SK-N-SH (cell line): Measurements from ENCODE around the gene CFAP68. TPM values are rescaled to one million over a fixed set of nuclear protein-coding genes. Genes with fewer than 3 reads are reported as not detected.

ENCODE experiments used
- CTCF ChIA-PET: fragments of 300-600, 350-600 bp; formaldehyde crosslinking; extraction: SDS; loops from one replicate; lab custom pipeline; 2021; lab: Yijun Ruan, JAX
- POLR2A ChIA-PET: fragments of 350-600 bp; sonication (Branson Sonifier 250); formaldehyde crosslinking; extraction: SDS; loops from one replicate; lab custom pipeline; 2020; ENCODE audit warnings: antibody characterized with exemption, inconsistent platforms; lab: Yijun Ruan, JAX
- DNase-seq: peaks from one replicate; pipeline ENCODE4 v3.0.0; 2012
- H2AFZ ChIP-seq: fragments of 200-600 bp; sonication (generic); 2 replicates; pipeline ENCODE4 v1.8.1; 2016; ENCODE audit warnings: antibody characterized with exemption, mild to moderate bottlenecking, low read depth
- H3F3A ChIP-seq: fragments of 200-600 bp; sonication (generic); replicated peaks from 2 replicates; pipeline ENCODE3; 2016; ENCODE audit warnings: antibody characterized with exemption, mild to moderate bottlenecking; ENCODE audit not compliant: insufficient read depth
- H3K27ac ChIP-seq, 2 experiments: fragments of 200-500 bp in 1 of 2; fragments of 200-600 bp in 1 of 2; sonication (Bioruptor generic) in 1 of 2; sonication (generic), shearing (Covaris generic) in 1 of 2; 2 replicates each; pipeline versions ENCODE4 v1.5.1 to v1.6.1; 2014 to 2016; ENCODE audit warnings: low read depth in 2 of 2, inconsistent platforms in 1 of 2, low read length in 1 of 2, mild to moderate bottlenecking in 1 of 2, mixed read lengths in 1 of 2
- H3K27me3 ChIP-seq: fragments of 200-600 bp; sonication (generic), shearing (Covaris generic); 2 replicates; pipeline ENCODE4 v1.6.1; 2016; ENCODE audit warnings: mixed run types; ENCODE audit not compliant: insufficient read depth
- H3K36me3 ChIP-seq, 2 experiments: fragments of 200-500 bp in 1 of 2; fragments of 200-600 bp in 1 of 2; sonication (Bioruptor generic) in 1 of 2; sonication (generic) in 1 of 2; replicated peaks in 1 of 2; 2 replicates each; pipeline versions ENCODE3 to v1.5.1; 2014 to 2016; ENCODE audit warnings: low read length in 1 of 2, mild to moderate bottlenecking in 1 of 2; ENCODE audit not compliant: insufficient read depth in 2 of 2, control insufficient read depth in 1 of 2
- H3K4me1 ChIP-seq, 2 experiments: fragments of 200-500 bp in 1 of 2; fragments of 200-600 bp in 1 of 2; sonication (Bioruptor generic) in 1 of 2; sonication (generic), shearing (Covaris generic) in 1 of 2; 2 replicates each; pipeline versions ENCODE4 v1.5.1 to v1.6.1; 2014 to 2016; ENCODE audit warnings: low read depth in 1 of 2, low read length in 1 of 2, mixed run types in 1 of 2; ENCODE audit not compliant: insufficient read depth in 2 of 2, control insufficient read depth in 1 of 2
- H3K4me2 ChIP-seq: fragments of 200-600 bp; sonication (generic), shearing (Covaris generic); 2 replicates; pipeline ENCODE4 v1.6.1; 2017; ENCODE audit warnings: mixed run types
- H3K4me3 ChIP-seq, 2 experiments: fragments of 200-500 bp in 1 of 2; fragments of 200-600 bp in 1 of 2; sonication (Bioruptor generic) in 1 of 2; sonication (generic), shearing (Covaris generic) in 1 of 2; 2 replicates each; pipeline versions ENCODE4 v1.5.1 to v1.8.1; 2014 to 2016; ENCODE audit warnings: low read depth in 2 of 2, inconsistent platforms in 1 of 2, low read length in 1 of 2, mild to moderate bottlenecking in 1 of 2, mixed read lengths in 1 of 2, moderate library complexity in 1 of 2
- H3K79me2 ChIP-seq: fragments of 200-600 bp; sonication (generic); 2 replicates; pipeline ENCODE4 v1.8.1; 2017; ENCODE audit warnings: mild to moderate bottlenecking; ENCODE audit not compliant: insufficient read depth
- H3K9ac ChIP-seq: fragments of 200-600 bp; sonication (generic); 2 replicates; pipeline ENCODE4 v1.6.1; 2017; ENCODE audit warnings: mixed run types
- H3K9me2 ChIP-seq: fragments of 200-600 bp; sonication (generic); 2 replicates; pipeline ENCODE4 v1.6.1; 2017; ENCODE audit warnings: mixed run types
- H3K9me3 ChIP-seq: fragments of 200-600 bp; sonication (generic); 2 replicates; pipeline ENCODE4 v1.6.1; 2017; ENCODE audit warnings: mixed run types, mild to moderate bottlenecking, moderate library complexity
- H4K20me1 ChIP-seq: fragments of 200-600 bp; sonication (generic); 2 replicates; pipeline ENCODE4 v1.6.1; 2017; ENCODE audit warnings: mild to moderate bottlenecking, mixed run types; ENCODE audit not compliant: insufficient read depth
- CHD2 ChIP-seq: fragments of 150-350 bp; IDR thresholded peaks from 2 replicates; pipeline ENCODE4 v1.6.1; 2018; ENCODE audit warnings: low read length; ENCODE audit not compliant: partially characterized antibody
- EP300 ChIP-seq, 2 experiments: IDR thresholded peaks; 2 replicates each; pipeline versions ENCODE4 v1.4.0 to v1.6.1; 2012; ENCODE audit warnings: borderline replicate concordance in 1 of 2, low read depth in 1 of 2, low read length in 1 of 2
- EZH2phosphoT487 ChIP-seq: fragments of 200-600 bp; sonication (generic); IDR thresholded peaks from 2 replicates; pipeline ENCODE4 v1.6.1; 2017; ENCODE audit warnings: low read depth, mixed run types, mild to moderate bottlenecking, antibody characterized with exemption, moderate library complexity, borderline replicate concordance
- FOSL2 ChIP-seq: IDR thresholded peaks from 2 replicates; pipeline ENCODE4 v1.4.0; 2012; ENCODE audit warnings: low read depth, mild to moderate bottlenecking, moderate library complexity, borderline replicate concordance
- FOXM1 ChIP-seq: IDR thresholded peaks from 2 replicates; pipeline ENCODE4 v1.4.0; 2012; ENCODE audit warnings: low read depth, mild to moderate bottlenecking
- IRF3 ChIP-seq: fragments of 150-350 bp; IDR thresholded peaks from 2 replicates; pipeline ENCODE4 v1.6.1; 2016; ENCODE audit warnings: mild to moderate bottlenecking, low read depth, low read length
- JUND ChIP-seq: IDR thresholded peaks from 2 replicates; pipeline ENCODE4 v1.4.0; 2012
- MEF2A ChIP-seq: IDR thresholded peaks from 2 replicates; pipeline ENCODE4 v1.4.0; 2012; ENCODE audit warnings: low read depth, borderline replicate concordance
- NFIC ChIP-seq: IDR thresholded peaks from 2 replicates; pipeline ENCODE4 v1.4.0; 2012; ENCODE audit warnings: borderline replicate concordance
- NRF1 ChIP-seq: IDR thresholded peaks from 2 replicates; pipeline ENCODE4 v1.6.1; 2012; ENCODE audit warnings: low read depth, mild to moderate bottlenecking, low read length
- POLR2AphosphoS5 ChIP-seq: IDR thresholded peaks from 2 replicates; pipeline ENCODE4 v1.6.1; 2012; ENCODE audit warnings: low read depth, low read length
- RAD21 ChIP-seq: IDR thresholded peaks from 2 replicates; pipeline ENCODE4 v1.6.1; 2012; ENCODE audit warnings: mild to moderate bottlenecking, low read length
- REST ChIP-seq: IDR thresholded peaks from 2 replicates; pipeline ENCODE4 v1.6.1; 2012; ENCODE audit warnings: mild to moderate bottlenecking, low read depth, low read length, moderate library complexity
- RXRA ChIP-seq: IDR thresholded peaks from 2 replicates; pipeline ENCODE4 v1.4.0; 2012; ENCODE audit warnings: low read depth, mild to moderate bottlenecking, borderline replicate concordance
- SIN3A ChIP-seq: IDR thresholded peaks from 2 replicates; pipeline ENCODE4 v1.6.1; 2012; ENCODE audit warnings: low read depth, mild to moderate bottlenecking, low read length, moderate library complexity, borderline replicate concordance
- SMC3 ChIP-seq: IDR thresholded peaks from 2 replicates; pipeline ENCODE4 v1.6.1; 2012; ENCODE audit warnings: low read depth, low read length, improper control_type of control experiment
- TAF1 ChIP-seq: IDR thresholded peaks from 2 replicates; pipeline ENCODE4 v1.6.1; 2012; ENCODE audit warnings: low read depth, mild to moderate bottlenecking, low read length, moderate library complexity, borderline replicate concordance
- TCF12 ChIP-seq: IDR thresholded peaks from 2 replicates; pipeline ENCODE4 v1.4.0; 2012
- USF1 ChIP-seq: IDR thresholded peaks from 2 replicates; pipeline ENCODE4 v1.4.0; 2012; ENCODE audit warnings: low read depth, borderline replicate concordance
- WGBS: methylation state at CpG from one replicate; pipeline ENCODE4 v1.1.6; 2017; ENCODE audit warnings: low lambda C conversion rate; 5-methylcytosine and 5-hydroxymethylcytosine counted together
- polyA plus RNA-seq, 3 experiments: library from polyadenylated mRNA; depleted of rRNA; stranded (reverse); fragments of >200 nt; gene quantifications; 2 replicates each; pipeline ENCODE4 v1.2.3, GENCODE V29; 2012

The CFAP68 gene
- polyA plus RNA-seq, 1 of the 3 experiments (the other 2 are of a cell fraction): 61.2 TPM

GRCh38 chr11:111878385-111878848, 924 bp upstream of the CFAP68 start:
- peaks cover 6% of the 10 kb centered on the region; the same call in 1 of the 2 replicates for H3K79me2 ChIP-seq
- TF ChIP-seq IRF3 (no peak), FOXM1 (no peak), USF1 (no peak), EP300 (IDR thresholded peaks at IDR 0.05; ENCODE audit: borderline replicate concordance in 1 of 2, low read depth in 1 of 2, low read length in 1 of 2) (no peak; a peak in 1 of 4 replicates), EZH2phosphoT487 (no peak), RAD21 (peak; percentile 22; the same call in 1 of the 2 replicates), RXRA (no peak), TAF1 (no peak), POLR2AphosphoS5 (no peak), CHD2 (peak; percentile 36), MEF2A (no peak), SMC3 (no peak), NRF1 (no peak), JUND (no peak), SIN3A (no peak), FOSL2 (no peak)
- peak overlapping the region; percentile 75 for H3K4me2 ChIP-seq
- H3K27me3 ChIP-seq: no peaks in the 10 kb centered on the region
- H3K36me3 ChIP-seq: peaks cover 0 to 15% of the 10 kb centered on the region in 2 experiments
- WGBS: under 1% methylated on average over 13 of the region's 13 CpGs
- DNase-seq: no peak
- peaks cover 0 to 8% of the 10 kb centered on the region in 2 experiments; a peak in 2 of 4 replicates for H3K4me1 ChIP-seq
- H3K4me3 ChIP-seq: peak overlapping the region; percentile 72 to 84
- ChIA-PET POLR2A (interaction anchor here (1.0 kb wide), 1 partner anchor 48 kb away, joined by 5 read pairs; no protein-coding TSS in a partner anchor), CTCF (interaction anchor here (0.6 to 1.9 kb wide), 11 partner anchors 8 to 199 kb away, joined by 3 to 8 read pairs (median 3); no protein-coding TSS in a partner anchor)
- H3K9me2 ChIP-seq: no peaks in the 10 kb centered on the region
- peak overlapping the region; percentile 71 for H3K9ac ChIP-seq
- H4K20me1 ChIP-seq: no peaks in the 10 kb centered on the region
- peaks cover 4% of the 10 kb centered on the region for H3F3A ChIP-seq
- H3K27ac ChIP-seq: peak overlapping the region; percentile 86 to 98
- H3K9me3 ChIP-seq: no peaks in the 10 kb centered on the region
- H2AFZ ChIP-seq: peak overlapping the region; percentile 93

- Histone ChIP-seq H3F3A (peaks cover 4% of the 10 kb centered on the region), H4K20me1 (no peaks in the 10 kb centered on the region), H3K4me1 (peaks cover 0 to 8% of the 10 kb centered on the region in 2 experiments; a peak in 2 of 4 replicates), H3K9ac (peak overlapping the region; percentile 71), H3K36me3 (peaks cover 0 to 18% of the 10 kb centered on the region in 2 experiments), H2AFZ (peak overlapping the region; percentile 93), H3K9me3 (no peaks in the 10 kb centered on the region), H3K27me3 (no peaks in the 10 kb centered on the region), H3K9me2 (no peaks in the 10 kb centered on the region), H3K4me3 (peak overlapping the region; percentile 72 to 84), H3K27ac (peak overlapping the region; percentile 86 to 98), H3K79me2 (peaks cover 6% of the 10 kb centered on the region; the same call in 1 of the 2 replicates), H3K4me2 (peak overlapping the region; percentile 75)
- no peak for DNase-seq
- ChIA-PET CTCF (interaction anchor here (1.4 kb wide), 1 partner anchor 51 kb away, joined by 3 read pairs; no protein-coding TSS in a partner anchor), POLR2A (interaction anchor here (1.8 kb wide), 1 partner anchor 9 kb away, joined by 6 read pairs; the partner anchor contains the start of gene ALG9)
- WGBS: 44% methylated on average over 6 of the region's 6 CpGs
- no peak for TF ChIP-seq NFIC
- no peak for TF ChIP-seq FOSL2
- TF ChIP-seq TAF1: no peak
- TF ChIP-seq RAD21: no peak
- no peak for TF ChIP-seq REST
- no peak for TF ChIP-seq TCF12
- TF ChIP-seq POLR2AphosphoS5: no peak
- TF ChIP-seq EP300 (IDR thresholded peaks at IDR 0.05; ENCODE audit: borderline replicate concordance in 1 of 2, low read depth in 1 of 2, low read length in 1 of 2): no peak
Measured at GRCh38 chr11:111879637-111879960, 258 bp downstream of the CFAP68 start.
